SH-SY5Y (cell line): ENCODE measurements around the gene ABLIM2.

Experiments used
- GATA2 ChIP-seq: IDR thresholded peaks from 2 replicates; pipeline ENCODE4 v1.6.1; 2011; ENCODE audit warnings: mild to moderate bottlenecking, low read depth, low read length
- GATA3 ChIP-seq: IDR thresholded peaks from 2 replicates; pipeline ENCODE4 v1.6.1; 2011; ENCODE audit warnings: low read depth, mild to moderate bottlenecking, low read length, moderate library complexity

DNA sequence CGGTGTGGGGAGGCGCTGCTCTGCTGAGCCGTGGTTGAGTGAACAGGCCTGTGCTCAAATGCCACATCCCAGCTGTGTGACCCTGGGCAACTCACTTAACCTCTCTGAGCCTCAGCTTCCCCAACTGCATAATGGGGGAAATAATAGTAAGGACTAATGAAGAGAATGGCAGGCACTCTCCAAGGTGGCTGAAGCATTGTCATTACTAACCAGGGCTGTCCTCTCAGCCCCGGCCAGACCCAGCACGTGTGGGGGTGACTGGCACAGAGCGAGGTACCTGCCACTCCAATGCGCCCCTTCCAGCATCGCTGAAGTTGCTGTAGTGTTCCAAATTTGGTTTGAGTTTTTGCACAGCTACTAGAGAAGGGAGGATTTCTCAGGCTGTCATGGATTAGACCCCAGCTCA, 80.0 kb downstream of the ABLIM2 start:
- TF ChIP-seq GATA3 (no peak), GATA2 (no peak)
